Loucy (cell line): ENCODE data around the gene SCAF8.
"Not testable (repeated sequence)": the region's sequence is repeated elsewhere in the genome, so short reads cannot be mapped to it uniquely, and the experiment has no call there.

Source experiments
- H2AFZ ChIP-seq: fragments of 200-600 bp; sonication (generic); 2 replicates; pipeline ENCODE4 v1.6.0; 2016; ENCODE audit warnings: antibody characterized with exemption, mild to moderate bottlenecking, low read length, moderate library complexity
- H3F3A ChIP-seq: fragments of 200-600 bp; 2 replicates; pipeline ENCODE4 v1.6.0; 2016; ENCODE audit warnings: antibody characterized with exemption, low read depth, mild to moderate bottlenecking
- H3K27me3 ChIP-seq: fragments of 200-600 bp; sonication (generic); 2 replicates; pipeline ENCODE4 v1.6.1; 2014; ENCODE audit warnings: low read length, mild to moderate bottlenecking; ENCODE audit not compliant: insufficient read depth, poor library complexity, severe bottlenecking
- H3K36me3 ChIP-seq: fragments of 200-600 bp; sonication (generic); 2 replicates; pipeline ENCODE4 v1.6.1; 2016; ENCODE audit warnings: low read length; ENCODE audit not compliant: insufficient read depth
- H3K4me1 ChIP-seq: fragments of 200-600 bp; sonication (generic); 2 replicates; pipeline ENCODE4 v1.5.1; 2014; ENCODE audit warnings: low read length, mild to moderate bottlenecking; ENCODE audit not compliant: insufficient read depth, poor library complexity, severe bottlenecking
- H3K4me2 ChIP-seq: fragments of 200-600 bp; sonication (generic); 2 replicates; pipeline ENCODE4 v1.6.0; 2014; ENCODE audit warnings: antibody characterized with exemption, low read length, low read depth, mild to moderate bottlenecking; ENCODE audit not compliant: poor library complexity, severe bottlenecking
- H3K4me3 ChIP-seq: fragments of 200-600 bp; sonication (generic); 2 replicates; pipeline ENCODE4 v1.5.1; 2014; ENCODE audit warnings: low read length, mild to moderate bottlenecking, mixed read lengths; ENCODE audit not compliant: poor library complexity, severe bottlenecking
- H3K79me2 ChIP-seq: fragments of 200-600 bp; sonication (generic); 2 replicates; pipeline ENCODE4 v1.6.1; 2014; ENCODE audit warnings: low read length; ENCODE audit not compliant: insufficient read depth
- H3K9ac ChIP-seq: fragments of 200-600 bp; sonication (generic); 2 replicates; pipeline ENCODE4 v1.6.0; 2014; ENCODE audit warnings: mild to moderate bottlenecking, low read depth, low read length, moderate library complexity; ENCODE audit not compliant: poor library complexity, severe bottlenecking
- H3K9me2 ChIP-seq: fragments of 200-600 bp; sonication (generic); replicated peaks from 2 replicates; pipeline ENCODE4 v1.6.1; 2016; ENCODE audit warnings: low read depth, low read length, mixed read lengths
- H3K9me3 ChIP-seq: fragments of 200-600 bp; sonication (generic); 2 replicates; pipeline ENCODE4 v1.6.1; 2014; ENCODE audit warnings: mild to moderate bottlenecking, antibody characterized with exemption, low read length, low read depth; ENCODE audit not compliant: insufficient read depth
- H4K20me1 ChIP-seq: fragments of 200-600 bp; sonication (generic); 2 replicates; pipeline ENCODE4 v1.6.0; 2014; ENCODE audit warnings: antibody characterized with exemption, low read length, mild to moderate bottlenecking; ENCODE audit not compliant: insufficient read depth, poor library complexity, severe bottlenecking
- EZH2phosphoT487 ChIP-seq: fragments of 200-600 bp; IDR thresholded peaks from 2 replicates; pipeline ENCODE4 v1.6.1; 2018; ENCODE audit warnings: antibody characterized with exemption, mild to moderate bottlenecking, moderate library complexity, borderline replicate concordance
- TF ChIP-seq, protein P1 (sequence below): fragments of 200-600 bp; sonication (generic); conservative IDR thresholded peaks from 2 replicates; pipeline ENCODE4 v1.5.1; 2014; ENCODE audit warnings: mild to moderate bottlenecking, antibody characterized with exemption, low read length

The SCAF8 gene

DNA sequence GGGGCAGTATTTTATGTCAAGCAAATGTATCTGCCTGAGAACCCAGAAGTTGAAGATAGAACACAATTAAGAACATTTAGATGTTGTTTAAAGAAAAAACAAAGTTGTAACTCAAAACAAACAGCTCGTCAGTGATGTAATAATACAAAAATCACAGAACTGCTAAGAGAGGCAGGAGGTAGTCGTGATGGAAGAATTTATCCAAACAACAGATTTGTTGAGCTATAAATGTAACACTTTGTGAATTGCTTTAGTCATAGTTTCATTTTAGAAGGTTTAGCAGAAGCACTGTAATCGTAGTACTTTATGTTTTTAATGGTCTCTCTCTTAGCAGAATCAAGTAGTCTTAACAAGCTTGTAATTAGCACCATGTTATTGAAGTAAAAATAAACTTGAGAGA lies 73.6 kb downstream of the SCAF8 start:
- H3K79me2 ChIP-seq, result no peaks in the 10 kb centered on the region
- H3K4me1 ChIP-seq, result no peaks in the 10 kb centered on the region
- H3F3A ChIP-seq, result peaks cover 8% of the 10 kb centered on the region; the same call in 1 of the 2 replicates
- no peaks in the 10 kb centered on the region for H3K9me2 ChIP-seq
- no peak overlapping the region for H3K4me3 ChIP-seq
- H3K4me2 ChIP-seq, result no peak overlapping the region
- no peak overlapping the region for H2AFZ ChIP-seq
- no peaks in the 10 kb centered on the region for H3K27me3 ChIP-seq
- no peak overlapping the region for H3K9ac ChIP-seq
- H3K9me3 ChIP-seq, result no peaks in the 10 kb centered on the region
- H4K20me1 ChIP-seq, result peaks cover 7% of the 10 kb centered on the region
- H3K36me3 ChIP-seq, result peaks cover 94% of the 10 kb centered on the region
- TF ChIP-seq, protein P1, sequence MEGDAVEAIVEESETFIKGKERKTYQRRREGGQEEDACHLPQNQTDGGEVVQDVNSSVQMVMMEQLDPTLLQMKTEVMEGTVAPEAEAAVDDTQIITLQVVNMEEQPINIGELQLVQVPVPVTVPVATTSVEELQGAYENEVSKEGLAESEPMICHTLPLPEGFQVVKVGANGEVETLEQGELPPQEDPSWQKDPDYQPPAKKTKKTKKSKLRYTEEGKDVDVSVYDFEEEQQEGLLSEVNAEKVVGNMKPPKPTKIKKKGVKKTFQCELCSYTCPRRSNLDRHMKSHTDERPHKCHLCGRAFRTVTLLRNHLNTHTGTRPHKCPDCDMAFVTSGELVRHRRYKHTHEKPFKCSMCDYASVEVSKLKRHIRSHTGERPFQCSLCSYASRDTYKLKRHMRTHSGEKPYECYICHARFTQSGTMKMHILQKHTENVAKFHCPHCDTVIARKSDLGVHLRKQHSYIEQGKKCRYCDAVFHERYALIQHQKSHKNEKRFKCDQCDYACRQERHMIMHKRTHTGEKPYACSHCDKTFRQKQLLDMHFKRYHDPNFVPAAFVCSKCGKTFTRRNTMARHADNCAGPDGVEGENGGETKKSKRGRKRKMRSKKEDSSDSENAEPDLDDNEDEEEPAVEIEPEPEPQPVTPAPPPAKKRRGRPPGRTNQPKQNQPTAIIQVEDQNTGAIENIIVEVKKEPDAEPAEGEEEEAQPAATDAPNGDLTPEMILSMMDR, result no peak
- no peak for TF ChIP-seq EZH2phosphoT487

DNA sequence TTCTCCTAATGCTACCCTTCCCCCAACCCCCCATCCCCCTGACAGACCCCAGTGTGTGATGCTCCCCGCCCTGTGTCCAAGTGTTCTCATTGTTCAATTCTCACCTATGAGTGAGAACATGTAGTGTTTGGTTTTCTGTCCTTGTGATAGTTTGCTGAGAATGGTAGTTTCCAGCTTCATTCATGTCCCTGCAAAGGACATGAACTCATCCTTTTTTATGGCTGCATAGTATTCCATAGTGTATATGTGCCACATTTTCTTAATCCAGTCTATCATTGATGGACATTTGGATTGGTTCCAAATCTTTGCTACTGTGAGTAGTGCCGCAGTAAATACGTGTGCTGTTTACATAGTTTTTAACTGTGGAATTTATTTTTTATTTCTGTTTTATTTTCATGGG lies 78.4 kb downstream of the SCAF8 start:
- peaks cover 93% of the 10 kb centered on the region for H3K36me3 ChIP-seq
- H3F3A ChIP-seq, H2AFZ ChIP-seq, H3K4me2 ChIP-seq, H3K9me2 ChIP-seq, H3K9me3 ChIP-seq, H3K27me3 ChIP-seq, H4K20me1 ChIP-seq, H3K79me2 ChIP-seq, H3K9ac ChIP-seq, H3K4me3 ChIP-seq, H3K4me1 ChIP-seq: not testable (repeated sequence)

DNA sequence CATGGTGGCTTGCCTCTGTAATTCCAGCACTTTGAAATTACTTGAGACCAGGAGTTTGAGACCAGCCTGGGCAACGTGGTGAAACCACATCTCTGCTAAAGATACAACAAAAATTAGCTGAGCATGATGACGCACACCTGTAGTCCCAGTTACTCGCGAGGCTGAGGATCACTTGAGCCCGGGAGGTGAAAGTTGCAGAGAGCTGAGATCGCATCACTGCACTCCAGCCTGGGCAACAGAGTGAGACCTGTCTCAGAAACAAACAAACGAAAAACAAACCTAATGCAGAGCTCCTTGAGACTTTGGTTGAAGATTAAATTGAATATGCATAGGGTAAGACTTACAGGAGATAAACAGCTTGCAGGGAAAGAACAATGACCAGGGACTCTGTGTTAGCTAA lies 80.8 kb downstream of the SCAF8 start:
- Histone ChIP-seq H3K79me2 (no peaks in the 10 kb centered on the region), H4K20me1 (no peaks in the 10 kb centered on the region), H3K9ac (no peak overlapping the region), H3K4me3 (no peak overlapping the region), H3K4me2 (no peak overlapping the region), H2AFZ (no peak overlapping the region), H3K9me2 (no peaks in the 10 kb centered on the region), H3K36me3 (peaks cover 93% of the 10 kb centered on the region), H3K9me3 (no peaks in the 10 kb centered on the region), H3K27me3 (no peaks in the 10 kb centered on the region), H3K4me1 (no peaks in the 10 kb centered on the region), H3F3A (0 out of 2 replicates have a peak, but pooled peaks cover 6% of the 10 kb centered on the region)
- TF ChIP-seq, protein P1, result no peak
- no peak for TF ChIP-seq EZH2phosphoT487

DNA sequence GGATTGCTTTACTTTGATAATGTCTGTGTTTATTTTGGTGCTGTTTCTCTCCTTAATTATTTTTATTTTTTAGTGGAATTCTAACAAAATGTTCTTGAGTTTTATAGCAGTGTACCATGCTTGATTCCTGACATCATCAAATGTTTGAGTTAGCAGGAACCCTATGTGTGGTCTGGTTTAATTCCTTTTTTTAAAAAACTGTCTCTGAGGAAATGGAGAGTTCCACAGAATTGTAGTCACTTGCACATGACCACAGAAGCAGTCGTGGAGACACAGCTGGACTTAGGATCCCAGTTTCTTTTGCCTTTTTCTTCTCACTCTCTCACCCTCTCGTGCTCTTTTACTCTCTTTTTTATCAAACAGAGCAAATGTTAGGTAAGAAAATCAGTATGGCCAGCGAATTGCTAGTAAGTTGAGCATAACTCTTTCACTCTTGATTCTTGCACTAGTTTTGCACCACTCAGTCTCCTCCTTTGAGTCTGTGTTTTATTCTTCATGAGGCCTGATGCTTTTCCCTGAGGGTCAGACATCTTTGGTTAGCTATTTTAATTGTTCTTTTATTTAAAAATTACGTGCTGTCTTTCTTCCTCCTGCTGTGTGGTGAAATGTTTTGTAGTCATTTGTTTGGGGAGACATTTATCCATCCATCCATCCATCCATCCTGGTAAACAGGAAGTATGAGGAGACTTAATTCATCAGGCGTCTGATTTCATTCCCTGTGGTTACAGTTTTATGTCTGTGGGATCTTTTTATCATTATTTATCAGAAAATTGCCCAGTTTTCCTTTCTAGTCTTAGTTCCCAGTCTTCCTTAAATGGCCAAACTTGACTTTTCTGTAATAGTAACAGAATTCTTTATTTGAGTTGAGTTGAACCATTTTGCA lies 83.0 kb downstream of the SCAF8 start:
- no peaks in the 10 kb centered on the region for H3K79me2 ChIP-seq
- TF ChIP-seq, protein P1, result no peak
- TF ChIP-seq EZH2phosphoT487, result no peak
- peaks cover 93% of the 10 kb centered on the region for H3K36me3 ChIP-seq

More for the DNA sequence above, 83.0 kb downstream of the SCAF8 start:
- Histone ChIP-seq H3K4me2 (no peak overlapping the region), H3K4me3 (no peak overlapping the region), H3K4me1 (no peaks in the 10 kb centered on the region), H3K9ac (no peak overlapping the region), H3K9me2 (no peaks in the 10 kb centered on the region), H3F3A (no peaks in the 10 kb centered on the region), H3K27me3 (no peaks in the 10 kb centered on the region), H4K20me1 (no peaks in the 10 kb centered on the region), H3K9me3 (no peaks in the 10 kb centered on the region), H2AFZ (no peak overlapping the region)
